GM20431 (cell line): Measurements from ENCODE around the gene ADGRF4.

Experiments used
- in situ Hi-C: fragments of 300-500 bp; cut with MseI, MboI; formaldehyde crosslinking; loops from one replicate; pipeline ENCODE4 v1.15.0; 2020; ENCODE audit warnings: low sequenced_read_pairs; ENCODE audit not compliant: unreplicated experiment

Gene ADGRF4

GRCh38 chr6:47698342-47698787 lies at the start of gene ADGRF4:
Gene ADGRF4, plus strand, starts transcription at chr6:47698580. Its CDS starts 8,666 bp downstream, at chr6:47707246.
- in situ Hi-C loops, result no loop called here

GRCh38 chr6:47650553-47651432 lies 47.6 kb upstream of the ADGRF4 start:
- in situ Hi-C loops, result no loop called here

GRCh38 chr6:47651505-47651944 lies 46.9 kb upstream of the ADGRF4 start:
- in situ Hi-C loops, result no loop called here

- in situ Hi-C loops, result no loop called here
These were observed 44.7 kb upstream of the ADGRF4 start for GRCh38 chr6:47653706-47654105.

GRCh38 chr6:47654255-47654654 lies 44.1 kb upstream of the ADGRF4 start:
- in situ Hi-C loops, result no loop called here

GRCh38 chr6:47655719-47656595 lies 42.4 kb upstream of the ADGRF4 start:
- in situ Hi-C loops, result no loop called here

GRCh38 chr6:47661960-47662359 lies 36.4 kb upstream of the ADGRF4 start:
- in situ Hi-C loops, result no loop called here

GRCh38 chr6:47663462-47664216 lies 34.7 kb upstream of the ADGRF4 start:
- in situ Hi-C loops, result no loop called here

GRCh38 chr6:47665112-47665511 lies 33.3 kb upstream of the ADGRF4 start:
- in situ Hi-C loops, result no loop called here

GRCh38 chr6:47669684-47670513 lies 28.5 kb upstream of the ADGRF4 start:
- in situ Hi-C loops, result no loop called here

GRCh38 chr6:47670851-47671250 lies 27.5 kb upstream of the ADGRF4 start:
- in situ Hi-C loops, result no loop called here

- in situ Hi-C loops, result no loop called here
These were observed 26.6 kb upstream of the ADGRF4 start for GRCh38 chr6:47671777-47672176.

GRCh38 chr6:47672816-47673215 lies 25.6 kb upstream of the ADGRF4 start:
- in situ Hi-C loops, result no loop called here

- in situ Hi-C loops, result no loop called here
These were observed 23.7 kb upstream of the ADGRF4 start for GRCh38 chr6:47674673-47675072.

GRCh38 chr6:47677381-47678100 lies 20.8 kb upstream of the ADGRF4 start:
- in situ Hi-C loops, result no loop called here

GRCh38 chr6:47678739-47679138 lies 19.6 kb upstream of the ADGRF4 start:
- in situ Hi-C loops, result no loop called here

GRCh38 chr6:47679322-47679906 lies 19.0 kb upstream of the ADGRF4 start:
- in situ Hi-C loops, result no loop called here

GRCh38 chr6:47680051-47680450 lies 18.3 kb upstream of the ADGRF4 start:
- in situ Hi-C loops, result no loop called here
